ENCODE data around the gene NFIA.

DNA sequence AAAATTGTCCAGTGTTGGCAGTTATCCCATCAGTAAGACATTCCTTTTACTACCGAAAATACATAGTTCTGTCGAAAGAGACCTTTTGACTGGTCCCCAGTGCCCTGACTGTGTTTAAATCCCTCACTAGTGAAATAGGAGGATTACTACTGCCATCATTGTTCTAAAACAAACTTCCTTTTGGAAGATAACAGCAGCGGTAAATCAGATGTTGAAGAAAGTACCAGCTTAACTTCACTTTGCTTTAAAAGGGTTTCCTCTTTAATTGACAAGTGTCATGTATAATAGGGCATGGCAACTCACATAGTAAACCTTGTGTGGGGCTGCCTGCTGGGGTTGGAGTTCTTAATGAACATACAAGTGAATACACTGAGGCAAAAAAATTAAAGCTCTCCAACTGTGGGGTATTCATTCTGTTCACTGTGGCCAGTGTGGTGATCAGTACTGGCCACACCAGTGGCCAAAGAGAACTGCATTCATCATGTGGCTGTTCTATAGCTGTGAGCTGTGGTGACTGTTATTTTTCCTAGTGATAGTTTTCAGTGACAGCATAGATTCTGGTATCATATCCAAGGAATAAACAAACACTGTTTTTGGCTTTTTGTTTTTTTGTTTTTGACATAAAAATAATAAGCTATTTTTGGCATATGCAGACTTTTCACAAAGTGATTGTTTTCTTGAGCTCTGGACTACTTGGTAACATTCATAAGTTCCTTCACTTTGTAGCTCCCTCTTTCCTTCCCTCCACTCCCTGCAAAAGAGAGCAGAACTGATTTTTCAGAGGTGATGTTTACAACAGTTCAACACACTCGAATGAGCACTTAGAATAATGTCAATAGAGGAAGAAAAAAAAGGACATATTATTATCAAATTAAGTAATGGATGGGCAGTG, 74.5 kb downstream of the NFIA start:
- no peak for TF ChIP-seq EZH2 (IDR thresholded peaks at IDR 0.05; ENCODE audit: borderline replicate concordance, insufficient read depth, low read depth, low read length, poor library complexity, severe bottlenecking)
- TF ChIP-seq, protein P1, sequence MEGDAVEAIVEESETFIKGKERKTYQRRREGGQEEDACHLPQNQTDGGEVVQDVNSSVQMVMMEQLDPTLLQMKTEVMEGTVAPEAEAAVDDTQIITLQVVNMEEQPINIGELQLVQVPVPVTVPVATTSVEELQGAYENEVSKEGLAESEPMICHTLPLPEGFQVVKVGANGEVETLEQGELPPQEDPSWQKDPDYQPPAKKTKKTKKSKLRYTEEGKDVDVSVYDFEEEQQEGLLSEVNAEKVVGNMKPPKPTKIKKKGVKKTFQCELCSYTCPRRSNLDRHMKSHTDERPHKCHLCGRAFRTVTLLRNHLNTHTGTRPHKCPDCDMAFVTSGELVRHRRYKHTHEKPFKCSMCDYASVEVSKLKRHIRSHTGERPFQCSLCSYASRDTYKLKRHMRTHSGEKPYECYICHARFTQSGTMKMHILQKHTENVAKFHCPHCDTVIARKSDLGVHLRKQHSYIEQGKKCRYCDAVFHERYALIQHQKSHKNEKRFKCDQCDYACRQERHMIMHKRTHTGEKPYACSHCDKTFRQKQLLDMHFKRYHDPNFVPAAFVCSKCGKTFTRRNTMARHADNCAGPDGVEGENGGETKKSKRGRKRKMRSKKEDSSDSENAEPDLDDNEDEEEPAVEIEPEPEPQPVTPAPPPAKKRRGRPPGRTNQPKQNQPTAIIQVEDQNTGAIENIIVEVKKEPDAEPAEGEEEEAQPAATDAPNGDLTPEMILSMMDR (IDR thresholded peaks at IDR 0.05): no peak

Measured in B cell (primary cell).